Stimulated activated effector memory CD8-positive, alpha-beta T cell treated with anti-CD3 and anti-CD28 coated beads, Interleukin-12 subunit alpha, Interleukin-12 subunit beta, amount 100 ng/mL, for 72 hours (primary cell): Measurements from ENCODE around the gene RAPGEF6.
A peak's percentile ranks its signal among the peaks of the same experiment; 100 is the strongest.

Experiments
- ATAC-seq: fragments of 150-1000 bp; cut with Tn5 transposase; 2 replicates; pipeline ENCODE4 v1.10.0; 2021
- DNase-seq, 2 donors: peaks; one replicate each; pipeline ENCODE4 v3.0.0; 2021 to 2022; ENCODE audit warnings: low spot score in 2 of 2
- H3K27ac Mint-ChIP-seq: one replicate; pipeline ENCODE4 v1.8.0; 2022; ENCODE audit warnings: mild to moderate bottlenecking, mixed read lengths
- H3K36me3 Mint-ChIP-seq: one replicate; pipeline ENCODE4 v1.8.0; 2022; ENCODE audit warnings: mild to moderate bottlenecking, mixed read lengths
- H3K4me1 Mint-ChIP-seq: one replicate; pipeline ENCODE4 v1.8.0; 2022; ENCODE audit warnings: mixed read lengths
- H3K4me3 Mint-ChIP-seq: one replicate; pipeline ENCODE4 v1.8.0; 2022; ENCODE audit warnings: mild to moderate bottlenecking, mixed read lengths
- H3K9me3 Mint-ChIP-seq: one replicate; pipeline ENCODE4 v1.8.0; 2022; ENCODE audit warnings: mixed read lengths

RAPGEF6 gene

DNA sequence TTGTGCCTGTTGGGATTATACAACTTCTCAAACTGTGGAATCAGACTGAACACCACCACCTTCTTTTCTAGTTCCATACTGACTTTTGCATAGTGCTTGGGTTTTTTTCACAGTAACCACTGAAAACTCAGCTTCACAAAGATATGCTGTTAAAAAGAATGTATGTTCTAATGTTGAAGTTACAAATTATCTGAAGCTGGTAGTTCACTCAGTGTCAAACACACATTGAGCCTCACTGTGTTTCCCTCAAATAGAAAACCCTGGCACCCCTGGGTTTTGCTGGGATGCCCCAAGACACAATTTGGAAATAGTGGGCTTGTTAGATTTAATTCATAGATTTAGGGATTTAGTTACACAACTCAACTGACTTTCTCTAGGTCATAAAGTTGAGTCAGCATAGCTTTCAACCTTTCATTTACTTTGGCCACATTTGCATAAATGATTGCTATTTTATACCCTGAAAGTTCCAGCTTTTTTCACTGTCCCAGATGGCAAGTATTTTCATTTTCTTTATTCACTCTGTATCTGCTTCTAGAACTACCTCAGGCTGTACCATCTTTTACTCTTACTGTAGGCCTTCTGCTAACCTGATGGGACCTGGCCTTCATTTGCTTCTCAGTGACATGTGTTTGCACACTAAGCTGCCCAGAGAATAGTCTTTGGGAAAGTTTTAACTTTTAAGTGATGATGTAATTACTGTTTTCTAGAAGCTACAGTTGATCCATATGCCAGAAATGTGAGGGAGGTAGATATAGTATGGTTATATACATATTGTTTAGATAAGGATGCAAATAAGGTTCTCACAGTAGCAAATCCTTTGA, 256.1 kb downstream of the RAPGEF6 start:
- H3K27ac Mint-ChIP-seq = peak overlapping the region; percentile 93
- peak overlapping the region; percentile 53 for H3K4me3 Mint-ChIP-seq
- ATAC-seq = peak; percentile 1
- H3K4me1 Mint-ChIP-seq = peaks cover 69% of the 10 kb centered on the region
- peaks cover 80% of the 10 kb centered on the region for H3K36me3 Mint-ChIP-seq
- no peak for DNase-seq
- H3K9me3 Mint-ChIP-seq = peaks cover 4% of the 10 kb centered on the region

DNA sequence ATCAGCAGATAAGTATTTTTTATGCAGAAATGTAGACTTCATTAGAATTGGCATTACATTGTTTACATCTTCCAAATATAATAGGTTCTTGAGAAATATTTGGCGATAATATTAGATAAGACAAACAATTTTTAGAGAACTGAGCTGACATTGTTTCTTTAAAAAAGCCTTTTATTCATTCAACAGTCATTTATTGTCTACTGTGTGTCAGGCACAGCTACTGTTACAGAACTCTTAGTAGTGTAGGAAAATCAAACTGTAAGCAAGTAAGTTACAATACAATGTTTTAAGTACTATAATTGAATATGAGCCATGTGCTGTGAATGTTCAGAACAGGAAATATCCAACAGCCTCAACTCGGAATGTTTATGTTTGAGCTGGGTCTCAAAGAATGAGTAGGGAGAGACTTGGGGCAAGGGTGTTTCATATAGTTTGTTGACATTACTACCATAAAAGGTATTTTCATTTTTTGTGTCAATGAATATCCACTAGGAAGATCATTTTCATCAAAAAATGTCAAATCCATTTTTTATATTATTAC, 257.2 kb downstream of the RAPGEF6 start:
- H3K27ac Mint-ChIP-seq = peak overlapping the region; percentile 93
- DNase-seq (no peak), ATAC-seq (no peak)
- H3K4me1 Mint-ChIP-seq = peaks cover 71% of the 10 kb centered on the region
- no peak overlapping the region for H3K4me3 Mint-ChIP-seq
- H3K9me3 Mint-ChIP-seq = peaks cover 4% of the 10 kb centered on the region
- peaks cover 80% of the 10 kb centered on the region for H3K36me3 Mint-ChIP-seq

DNA sequence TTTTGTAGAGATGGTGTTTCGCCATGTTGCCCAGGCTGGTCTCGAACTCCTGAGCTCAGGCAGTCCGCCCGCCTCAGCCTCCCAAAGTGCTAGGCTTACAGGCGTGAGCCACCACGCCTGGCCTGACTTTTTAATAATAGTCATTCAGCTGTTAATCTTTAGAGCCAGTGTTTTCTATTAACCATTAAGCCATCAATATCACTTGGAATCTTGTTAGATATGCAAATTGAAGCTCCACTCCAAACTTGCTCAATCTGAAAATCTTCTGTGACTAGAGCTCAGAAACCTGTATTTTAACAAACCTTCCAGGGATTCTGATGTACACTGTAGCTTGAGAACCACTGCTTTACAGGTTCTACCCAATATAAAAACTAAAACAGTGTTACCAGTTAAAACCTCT, 257.7 kb downstream of the RAPGEF6 start:
- Mint-ChIP-seq H3K9me3 (peaks cover 4% of the 10 kb centered on the region), H3K4me3 (no peak overlapping the region), H3K4me1 (peaks cover 70% of the 10 kb centered on the region), H3K36me3 (peaks cover 80% of the 10 kb centered on the region), H3K27ac (peak overlapping the region; percentile 93)
- ATAC-seq (no peak), DNase-seq (no peak)

DNA sequence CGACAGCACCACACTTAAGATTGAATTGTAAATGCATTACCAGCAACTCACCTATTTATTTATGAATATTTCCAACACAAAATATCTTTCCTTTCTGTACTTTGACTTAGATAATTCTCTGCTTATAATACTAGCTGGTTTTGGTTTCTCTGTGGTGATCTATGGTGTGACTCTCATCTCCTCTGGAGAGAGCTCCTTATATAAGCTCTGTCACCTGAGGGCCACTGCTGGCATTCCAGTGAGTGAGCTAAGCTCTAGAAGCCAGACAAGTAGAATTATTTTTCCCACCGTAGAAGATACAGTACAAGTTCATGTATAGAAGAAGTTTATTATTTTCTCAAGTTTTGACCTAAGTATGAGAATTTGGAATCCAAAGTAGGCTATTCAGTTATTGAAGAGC, 259.7 kb downstream of the RAPGEF6 start:
- Mint-ChIP-seq H3K36me3 (peaks cover 71% of the 10 kb centered on the region), H3K27ac (peak overlapping the region; percentile 93)
- DNase-seq = no peak

More for the DNA sequence above, 259.7 kb downstream of the RAPGEF6 start:
- peak; percentile 25 for ATAC-seq
- Mint-ChIP-seq H3K4me1 (peaks cover 65% of the 10 kb centered on the region), H3K9me3 (no peaks in the 10 kb centered on the region), H3K4me3 (peak overlapping the region; percentile 6)
